GM23248 (cell line): Measurements from ENCODE around the gene THPO.

Experiments
- EZH2 ChIP-seq: fragments of 200-600 bp; sonication (generic); IDR thresholded peaks from 2 replicates; pipeline ENCODE4 v1.6.1; 2018; ENCODE audit warnings: antibody characterized with exemption, mild to moderate bottlenecking; ENCODE audit not compliant: insufficient read depth, poor library complexity, severe bottlenecking
- EZH2phosphoT487 ChIP-seq: fragments of 200-600 bp; sonication (generic); IDR thresholded peaks from 2 replicates; pipeline ENCODE4 v1.6.1; 2018; ENCODE audit warnings: antibody characterized with exemption, moderate library complexity, mild to moderate bottlenecking, low read depth; ENCODE audit not compliant: insufficient read depth

- no peak for TF ChIP-seq EZH2
- no peak for TF ChIP-seq EZH2phosphoT487
Measured at GRCh38 chr3:184399410-184399809, 21.4 kb upstream of the THPO start.
